ENCODE data around the gene SMAD1.

- TF ChIP-seq CTCF (IDR thresholded peaks at IDR 0.05; ENCODE audit: low read depth, low read length) = no peak
- TF ChIP-seq EZH2phosphoT487 (IDR thresholded peaks at IDR 0.05; ENCODE audit: low read depth) = no peak
Measured at GRCh38 chr4:145490361-145490760, 8.7 kb downstream of the SMAD1 start.
